Medulla oblongata (tissue), 1 donor: ENCODE measurements around the gene EMX1.

Experiments
- DNase-seq: peaks from one replicate; pipeline ENCODE4 v3.0.0-alpha.2; 2015; ENCODE audit errors: extremely low spot score

EMX1 gene

GRCh38 chr2:72917138-72917876 is at the start of gene EMX1:
Gene EMX1 (plus strand): TSS chr2:72917519. CDS start chr2:72917853, 334 bp downstream.
- DNase-seq: no peak

GRCh38 chr2:72871060-72871459 is 46.3 kb upstream of the EMX1 start:
- DNase-seq: no peak

GRCh38 chr2:72871880-72872279 is 45.4 kb upstream of the EMX1 start:
- no peak for DNase-seq

GRCh38 chr2:72883356-72883962 is 33.9 kb upstream of the EMX1 start:
- DNase-seq: no peak

GRCh38 chr2:72886505-72887031 is 30.8 kb upstream of the EMX1 start:
- DNase-seq: no peak

- DNase-seq: peak; percentile 74
These were observed 30.1 kb upstream of the EMX1 start, which contains the start of gene SPR for GRCh38 chr2:72887032-72887739. Gene SPR (plus strand): TSS chr2:72887408. CDS start chr2:72887433, 25 bp downstream.

- DNase-seq: peak; percentile 92
These were observed 29.4 kb upstream of the EMX1 start for GRCh38 chr2:72887740-72888437.

- DNase-seq: no peak
These were observed 28.7 kb upstream of the EMX1 start for GRCh38 chr2:72888438-72889202.

- no peak for DNase-seq
These were observed 27.3 kb upstream of the EMX1 start for GRCh38 chr2:72889991-72890390.

- DNase-seq: no peak
These were observed 26.1 kb upstream of the EMX1 start for GRCh38 chr2:72891091-72891818.

- DNase-seq: peak; percentile 79
These were observed 24.7 kb upstream of the EMX1 start for GRCh38 chr2:72892506-72893173.

- DNase-seq: no peak
These were observed 23.6 kb upstream of the EMX1 start for GRCh38 chr2:72893594-72894319.

- no peak for DNase-seq
These were observed 22.8 kb upstream of the EMX1 start for GRCh38 chr2:72894514-72894913.

- DNase-seq: no peak
These were observed 22.2 kb upstream of the EMX1 start for GRCh38 chr2:72895154-72895553.

- no peak for DNase-seq
These were observed 21.5 kb upstream of the EMX1 start for GRCh38 chr2:72895759-72896281.

- no peak for DNase-seq
These were observed 20.9 kb upstream of the EMX1 start for GRCh38 chr2:72896446-72896845.

GRCh38 chr2:72897785-72898584 is 19.3 kb upstream of the EMX1 start:
- no peak for DNase-seq

- no peak for DNase-seq
These were observed 18.8 kb upstream of the EMX1 start for GRCh38 chr2:72898585-72898906.
